ENCODE data around the gene ZNF436.

GRCh38 chr1:23322770-23323169, 46.9 kb downstream of the ZNF436 start:
- TF ChIP-seq CTCF (IDR thresholded peaks at IDR 0.05), result no peak
- TF ChIP-seq POLR2A (IDR thresholded peaks at IDR 0.05), result no peak
